Caki2 (cell line): ENCODE measurements around the gene MCTP1. TPM values are rescaled to one million over a fixed set of nuclear protein-coding genes. Genes with fewer than 3 reads are reported as not detected.
"Not testable (repeated sequence)": the region's sequence is repeated elsewhere in the genome, so short reads cannot be mapped to it uniquely, and the experiment has no call there.

Experiments
- DNase-seq: peaks from one replicate; pipeline ENCODE4 v3.0.0-alpha.2; 2015; ENCODE audit warnings: low read depth
- in situ Hi-C: cut with HindIII; loops from 2 replicates; pipeline ENCODE4 v1.10.0; 2016; ENCODE audit warnings: low sequenced_read_pairs, low pct_unique_long_range_greater_than_20kb, mixed read lengths
- total RNA-seq: library from RNA; depleted of rRNA; stranded (reverse); fragments of >200 nt; shearing (Covaris generic); gene quantifications from 2 replicates; pipeline ENCODE4 v1.2.3, GENCODE V29; 2014; ENCODE audit warnings: low replicate concordance

Gene MCTP1
- total RNA-seq, 1 experiment from 2014 or later = 42.4 TPM

- in situ Hi-C loops = no loop called here
Measured at GRCh38 chr5:95027151-95027721, 257.7 kb downstream of the MCTP1 start.

DNA sequence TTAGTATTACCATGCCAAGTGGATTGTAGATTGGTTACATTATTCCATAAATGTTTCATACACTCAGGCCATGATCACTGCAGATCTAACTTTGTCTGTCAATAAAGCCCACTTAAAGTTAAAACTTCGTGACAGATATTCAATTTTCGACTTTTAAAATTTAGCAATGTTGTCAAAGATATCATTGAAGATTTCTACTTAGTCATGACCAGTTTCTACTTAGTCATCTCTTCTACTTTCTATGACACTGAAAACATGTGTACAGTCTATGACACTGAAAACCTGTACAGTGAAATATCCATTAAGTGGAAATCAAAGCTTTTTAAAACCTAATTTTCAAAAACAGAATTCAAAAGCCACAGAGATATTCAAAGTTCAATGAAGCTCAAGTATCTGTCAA lies 258.2 kb downstream of the MCTP1 start:
- in situ Hi-C loops = no loop called here
- no peak for DNase-seq

More at GRCh38 chr5:95027151-95027721, 257.7 kb downstream of the MCTP1 start:
- DNase-seq = no peak

DNA sequence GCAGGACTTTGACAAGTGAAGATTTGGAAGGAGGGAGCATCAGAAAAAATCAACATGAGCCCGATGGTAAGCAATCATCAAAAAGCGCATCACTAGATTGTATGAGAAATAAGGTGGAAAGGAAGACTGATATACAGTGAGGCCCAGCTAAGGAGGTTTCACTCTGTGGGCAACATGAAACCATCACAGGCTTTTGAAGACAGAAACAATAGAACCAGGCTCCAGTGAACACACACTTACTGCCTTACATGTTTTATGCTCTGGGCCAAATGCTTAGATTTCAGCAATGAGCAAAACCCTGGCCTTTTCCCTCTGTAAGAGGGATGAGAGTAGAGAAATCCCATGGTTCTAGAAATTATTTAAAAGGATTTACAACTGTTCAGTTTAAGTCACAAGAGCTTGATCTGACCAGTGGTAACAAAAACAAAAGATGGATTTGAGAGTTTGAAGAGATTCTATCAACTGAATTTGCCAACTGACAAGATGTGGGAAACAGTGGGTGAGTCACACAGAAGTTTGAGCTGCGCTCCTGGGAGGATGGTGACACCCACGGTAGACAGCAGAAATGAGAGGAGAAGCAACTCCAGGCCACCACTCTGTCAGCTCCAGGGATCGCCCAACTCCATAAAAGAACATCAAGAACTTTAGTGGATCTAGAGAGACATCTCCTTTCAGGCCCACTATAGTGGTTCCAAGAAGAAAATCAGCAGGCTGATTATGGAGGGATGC lies 261.8 kb downstream of the MCTP1 start:
- DNase-seq = peak; percentile 19
- in situ Hi-C loops = no loop called here

- no peak for DNase-seq
- in situ Hi-C loops = no loop called here
Measured at GRCh38 chr5:95020345-95020744, 264.5 kb downstream of the MCTP1 start.

- no peak for DNase-seq
- in situ Hi-C loops = no loop called here
Measured at GRCh38 chr5:95018946-95019345, 265.9 kb downstream of the MCTP1 start.

DNA sequence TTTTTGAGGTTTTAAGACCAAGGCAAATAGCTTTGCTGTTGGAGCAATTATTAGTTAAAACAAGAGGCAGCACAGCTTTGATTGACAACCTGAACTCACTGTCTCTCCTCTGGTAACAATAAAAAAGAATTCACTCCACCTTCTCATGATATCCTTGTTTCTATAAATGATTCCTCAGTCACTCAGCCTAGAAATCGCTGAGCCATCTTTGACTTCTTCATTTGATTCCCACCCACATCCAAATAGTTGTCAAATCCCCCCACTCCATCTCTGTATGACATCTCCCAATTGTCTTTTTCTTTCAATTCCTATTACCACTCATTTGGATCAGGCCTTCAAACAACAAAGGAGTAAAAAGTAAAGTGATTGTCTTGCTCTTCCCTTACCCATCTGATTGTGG lies 266.4 kb downstream of the MCTP1 start:
- no peak for DNase-seq
- in situ Hi-C loops = no loop called here

GRCh38 chr5:95009812-95010211 lies 275.1 kb downstream of the MCTP1 start:
- no peak for DNase-seq
- in situ Hi-C loops = no loop called here

DNA sequence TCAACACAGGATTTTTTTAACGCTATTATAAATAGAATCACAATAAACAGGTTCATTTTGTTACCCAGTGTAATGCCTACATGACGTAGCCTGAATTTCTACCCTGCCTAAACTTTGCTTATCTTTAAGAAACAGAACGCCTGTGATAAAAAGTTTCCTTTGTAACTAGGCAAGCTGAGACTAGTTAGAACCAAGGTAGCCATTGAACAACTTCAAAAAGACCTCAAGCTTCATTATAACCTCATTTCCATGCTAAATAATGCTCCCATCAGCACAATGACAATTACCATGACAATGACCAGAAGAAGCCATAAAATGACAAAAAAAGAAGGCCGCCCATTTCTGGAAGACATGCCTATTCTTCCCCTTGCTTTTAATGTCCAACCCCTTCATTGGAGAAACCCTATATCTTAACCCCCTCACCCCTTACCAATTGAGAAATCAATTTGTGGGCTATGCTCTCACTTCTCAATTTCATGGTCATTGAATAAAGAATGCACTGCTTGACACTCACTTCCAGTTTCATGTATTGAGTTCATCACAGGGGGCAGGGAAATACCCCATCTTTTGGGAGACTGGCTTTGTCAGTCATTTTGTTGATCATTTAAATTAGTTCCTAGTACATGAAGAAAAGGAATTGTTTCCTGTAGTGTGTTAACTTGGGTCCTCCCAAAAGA lies 276.8 kb downstream of the MCTP1 start:
- in situ Hi-C loops = no loop called here

GRCh38 chr5:95005811-95006210 lies 279.1 kb downstream of the MCTP1 start:
- in situ Hi-C loops = no loop called here
- DNase-seq = no peak

More for the DNA sequence above, 276.8 kb downstream of the MCTP1 start:
- no peak for DNase-seq

DNA sequence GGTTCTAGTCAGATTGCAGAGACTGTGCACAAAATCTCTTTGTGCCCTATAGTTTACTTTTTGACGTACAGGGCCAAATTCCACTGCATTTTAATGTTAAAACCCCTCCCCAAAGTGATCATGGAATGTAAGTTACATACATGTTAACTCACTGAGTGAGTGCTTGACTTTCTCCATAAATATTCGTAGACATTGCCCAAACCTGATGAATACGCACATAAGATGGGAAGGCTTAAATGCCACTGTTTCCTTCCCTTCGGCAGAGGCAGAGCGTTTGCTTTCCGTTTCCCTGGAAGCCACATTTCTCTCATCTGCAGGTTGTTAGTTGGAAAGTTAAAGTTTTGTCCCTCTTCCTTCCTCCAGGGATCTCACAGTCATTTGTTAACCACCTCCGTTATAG lies 286.2 kb downstream of the MCTP1 start:
- DNase-seq = no peak
- in situ Hi-C loops = no loop called here

DNA sequence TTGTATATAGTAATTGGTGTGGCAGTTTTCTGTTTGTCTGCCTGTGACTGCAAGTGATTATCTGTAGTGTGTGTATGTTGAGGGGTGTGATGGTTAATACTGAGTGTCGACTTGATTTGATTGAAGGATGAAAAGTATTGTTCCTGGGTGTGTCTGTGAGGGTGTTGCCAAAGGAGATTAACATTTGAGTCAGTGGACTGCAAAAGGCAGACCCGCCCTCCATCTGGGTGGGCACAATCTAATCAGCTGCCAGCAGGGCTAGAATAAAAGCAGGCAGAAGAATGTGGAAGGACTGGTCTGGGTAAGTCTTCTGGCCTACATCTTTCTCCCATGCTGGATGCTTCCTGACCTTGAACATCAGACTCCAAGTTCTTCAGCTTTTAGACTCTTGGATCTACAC lies 290.4 kb downstream of the MCTP1 start:
- in situ Hi-C loops, DNase-seq: not testable (repeated sequence)

DNA sequence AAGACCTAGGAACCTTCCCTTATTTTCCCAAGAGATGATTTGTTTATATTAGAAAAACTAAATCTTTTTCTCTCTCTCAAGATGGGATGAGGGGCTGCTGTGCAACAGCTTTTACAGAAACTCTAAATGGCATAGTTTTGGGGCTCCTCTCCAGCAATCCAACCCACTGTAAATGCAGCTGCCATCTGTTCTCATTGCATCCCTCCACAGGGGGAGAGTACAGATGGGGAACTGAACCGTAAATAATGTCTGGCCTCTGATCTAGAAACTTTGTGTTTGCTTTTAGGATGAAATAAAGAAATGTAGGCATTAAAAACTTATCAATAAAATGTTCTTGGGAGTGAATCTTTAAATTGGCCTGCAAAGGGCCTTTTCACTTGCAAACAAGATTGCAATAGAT lies 291.4 kb downstream of the MCTP1 start:
- no peak for DNase-seq
- in situ Hi-C loops = no loop called here

- in situ Hi-C loops = no loop called here
Measured at GRCh38 chr5:94992325-94992724, 292.6 kb downstream of the MCTP1 start.

GRCh38 chr5:94983861-94984535 lies 300.9 kb downstream of the MCTP1 start:
- in situ Hi-C loops = no loop called here
- DNase-seq = no peak

More at GRCh38 chr5:94992325-94992724, 292.6 kb downstream of the MCTP1 start:
- DNase-seq = no peak

DNA sequence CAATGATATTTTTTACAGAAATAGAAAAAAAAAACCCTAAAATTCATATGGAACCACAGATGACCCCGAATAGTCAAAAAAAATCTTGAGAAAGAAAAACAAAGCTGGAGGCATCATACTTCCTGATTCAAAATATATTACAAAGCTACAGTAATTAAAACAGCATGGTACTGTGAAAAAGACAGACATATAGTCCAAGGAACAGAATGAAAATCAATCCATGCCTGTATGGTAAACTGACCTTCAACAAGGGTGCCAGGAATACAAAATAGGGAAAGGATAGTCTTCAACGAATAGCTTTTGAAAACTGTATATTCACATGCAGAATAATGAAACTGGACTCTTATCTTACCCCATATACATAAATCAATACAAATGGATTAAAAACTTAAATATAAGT lies 307.5 kb downstream of the MCTP1 start:
- no peak for DNase-seq
- in situ Hi-C loops = no loop called here

DNA sequence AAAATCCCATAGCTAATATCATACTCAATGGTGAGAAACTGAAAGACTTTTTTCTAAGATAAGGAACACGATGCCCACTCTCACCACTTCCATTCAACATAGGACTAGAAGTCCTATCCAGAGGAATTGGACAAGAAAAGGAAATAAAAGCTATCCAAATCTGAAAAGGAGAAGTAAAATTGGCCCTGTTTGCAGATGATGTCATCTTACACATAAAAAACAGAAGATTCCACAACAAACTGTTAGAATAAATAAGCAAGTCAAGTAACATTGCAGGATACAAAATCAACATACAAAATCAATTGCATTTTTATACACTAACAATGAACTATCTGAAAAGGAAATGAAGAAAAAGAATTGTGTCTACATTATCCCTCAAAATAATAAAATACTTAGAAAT lies 308.0 kb downstream of the MCTP1 start:
- DNase-seq = no peak
- in situ Hi-C loops = no loop called here

- in situ Hi-C loops = no loop called here
- no peak for DNase-seq
Measured at GRCh38 chr5:94972268-94972667, 312.6 kb downstream of the MCTP1 start.

DNA sequence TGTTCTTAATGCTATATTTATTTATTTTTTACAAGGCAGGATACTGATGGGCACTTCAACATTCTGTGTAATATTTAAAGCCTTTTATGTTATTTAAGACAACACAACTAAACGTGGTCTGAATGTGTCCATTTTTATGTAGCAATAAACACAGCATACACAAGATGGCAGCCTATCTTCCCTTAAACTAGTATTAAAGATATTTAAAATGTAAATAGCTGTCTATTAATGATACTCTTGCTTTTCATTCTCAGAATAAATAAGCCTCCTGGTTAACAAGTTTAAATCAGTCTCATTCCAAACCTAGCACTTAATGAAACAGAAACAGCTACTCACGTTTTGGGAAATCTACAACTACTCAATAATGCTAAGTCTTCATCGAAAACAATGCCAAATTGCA lies 315.7 kb downstream of the MCTP1 start:
- DNase-seq = peak; percentile 8
- in situ Hi-C loops = no loop called here

- in situ Hi-C loops = no loop called here
- DNase-seq = peak; percentile 61
Measured at GRCh38 chr5:94968507-94969095, 316.3 kb downstream of the MCTP1 start.
